ENCODE measurements around the gene ARHGAP44. TPM values are rescaled to one million over a fixed set of nuclear protein-coding genes. Genes with fewer than 3 reads are reported as not detected.
"Not testable (repeated sequence)": the region's sequence is repeated elsewhere in the genome, so short reads cannot be mapped to it uniquely, and the experiment has no call there.

Gene ARHGAP44
- total and polyA plus RNA-seq, 9 of the 15 experiments (the other 6 are each of a cell fraction or from before 2014, with no cell fraction given): 0.01 to 0.68 (median 0.07) TPM; not detected in 1

GRCh38 chr17:12866244-12866643 is 76.9 kb downstream of the ARHGAP44 start (continued):
- TF ChIP-seq ZNF511 (CRISPR knock-in tag; IDR thresholded peaks at IDR 0.05) (no peak), KLF1 (tag; IDR thresholded peaks at IDR 0.05) (no peak)

- TF ChIP-seq HMBOX1 (IDR thresholded peaks at IDR 0.05) (no peak), SAP30 (IDR thresholded peaks at IDR 0.05; ENCODE audit: borderline replicate concordance, insufficient read depth, low read depth, low read length, poor library complexity, severe bottlenecking) (no peak), BCOR (IDR thresholded peaks at IDR 0.05) (no peak), PREB (CRISPR knock-in tag; IDR thresholded peaks at IDR 0.05) (no peak)
- Histone ChIP-seq H3K4me3 (no peak overlapping the region), H3K9ac (ENCODE audit: insufficient read depth in 1 of 2, low read depth in 2 of 2, low read length in 2 of 2) (no peak overlapping the region), H3K79me2 (ENCODE audit: control insufficient read depth, insufficient read depth, low read length) (no peaks in the 10 kb centered on the region), H3K36me3 (ENCODE audit: control insufficient read depth, insufficient read depth, low read length) (no peaks in the 10 kb centered on the region), H3K9me1 (ENCODE audit: control insufficient read depth, insufficient read depth, low read length) (no peaks in the 10 kb centered on the region), H3K9me3 (replicated peaks; ENCODE audit: control insufficient read depth, insufficient read depth, low read depth, low read length) (no peaks in the 10 kb centered on the region), H3K4me1 (replicated peaks in 1 of 2; ENCODE audit: control insufficient read depth in 2 of 2, insufficient read depth in 2 of 2, low read length in 2 of 2) (no peaks in the 10 kb centered on the region), H3K27ac (ENCODE audit: extremely low read depth, low read depth, low read length) (no peak overlapping the region), H3K27me3 (ENCODE audit: control insufficient read depth in 2 of 2, insufficient read depth in 2 of 2, low read length in 2 of 2) (no peaks in the 10 kb centered on the region), H2AFZ (ENCODE audit: low read depth, low read length) (no peak overlapping the region), H4K20me1 (replicated peaks; ENCODE audit: control insufficient read depth, insufficient read depth, low read length) (no peaks in the 10 kb centered on the region), H3K4me2 (ENCODE audit: insufficient read depth, low read length) (no peak overlapping the region)
- WGBS (ENCODE audit: insufficient coverage, low coverage, missing lambda C conversion rate): 0% methylated on average over 5 of the region's 5 CpGs
- BruUV-seq (replicated peaks): no TSS peak
- in situ Hi-C loops (cut with MboI): no loop called here
- DNase-seq (ENCODE audit: extremely low read depth in 1 of 4, low spot score in 3 of 4) (no peak), ATAC-seq (no peak), FAIRE-seq (no peak)
- CTCF ChIA-PET (ENCODE audit: low intra/inter-chr PET ratio): no interaction called here
- intact Hi-C loops (cut with micrococcal nuclease): no loop called here
- POLR2A ChIA-PET: no interaction called here
These were observed 78.4 kb downstream of the ARHGAP44 start for GRCh38 chr17:12867726-12868125.

- H3K9me3 ChIP-seq (replicated peaks; ENCODE audit: control insufficient read depth, insufficient read depth, low read depth, low read length); H3K27ac ChIP-seq (ENCODE audit: extremely low read depth, low read depth, low read length); BruUV-seq (replicated peaks); H3K9me1 ChIP-seq (ENCODE audit: control insufficient read depth, insufficient read depth, low read length); H3K4me3 ChIP-seq; H2AFZ ChIP-seq (ENCODE audit: low read depth, low read length); ATAC-seq; CTCF ChIA-PET (ENCODE audit: low intra/inter-chr PET ratio); H3K27me3 ChIP-seq (ENCODE audit: control insufficient read depth in 2 of 2, insufficient read depth in 2 of 2, low read length in 2 of 2); FAIRE-seq; H3K4me2 ChIP-seq (ENCODE audit: insufficient read depth, low read length); H4K20me1 ChIP-seq (replicated peaks; ENCODE audit: control insufficient read depth, insufficient read depth, low read length); H3K79me2 ChIP-seq (ENCODE audit: control insufficient read depth, insufficient read depth, low read length); H3K36me3 ChIP-seq (ENCODE audit: control insufficient read depth, insufficient read depth, low read length); H3K9ac ChIP-seq (ENCODE audit: insufficient read depth in 1 of 2, low read depth in 2 of 2, low read length in 2 of 2); DNase-seq (ENCODE audit: extremely low read depth in 1 of 4, low spot score in 3 of 4); intact Hi-C loops (cut with micrococcal nuclease); in situ Hi-C loops (cut with MboI); POLR2A ChIA-PET; H3K4me1 ChIP-seq (replicated peaks in 1 of 2; ENCODE audit: control insufficient read depth in 2 of 2, insufficient read depth in 2 of 2, low read length in 2 of 2): not testable (repeated sequence)
- 3% methylated on average over 4 of the region's 7 CpGs for WGBS (ENCODE audit: insufficient coverage, low coverage, missing lambda C conversion rate)
These were observed 84.3 kb downstream of the ARHGAP44 start for GRCh38 chr17:12873415-12874125.

Data from K562 (cell line).